HepG2 (cell line): ENCODE data around the gene EPB41L2. TPM values are rescaled to one million over a fixed set of nuclear protein-coding genes. Genes with fewer than 3 reads are reported as not detected.
A peak's percentile ranks its signal among the peaks of the same experiment; 100 is the strongest.

Experiments
- CENPT ChIP-seq: sonication (generic); formaldehyde crosslinking; IDR thresholded peaks from 2 replicates; pipeline ENCODE4 v1.8.0; 2022; ENCODE audit warnings: low read depth, mild to moderate bottlenecking, moderate library complexity, missing genetic modification reagents
- HINFP ChIP-seq: sonication (generic); formaldehyde crosslinking; IDR thresholded peaks from 2 replicates; pipeline ENCODE4 v1.4.0; 2020; ENCODE audit warnings: low read depth, mild to moderate bottlenecking, missing genetic modification reagents
- HMG20A ChIP-seq: IDR thresholded peaks from 2 replicates; pipeline ENCODE4 v1.6.1; 2016; ENCODE audit warnings: borderline replicate concordance
- MTA1 ChIP-seq: sonication (generic); formaldehyde crosslinking; IDR thresholded peaks from 2 replicates; pipeline ENCODE4 v1.4.0; 2020; ENCODE audit warnings: missing genetic modification reagents, mild to moderate bottlenecking, borderline replicate concordance
- NR2C2 ChIP-seq: sonication (generic); formaldehyde crosslinking; IDR thresholded peaks from 2 replicates; pipeline ENCODE4 v1.4.0; 2020; ENCODE audit warnings: missing genetic modification reagents, mild to moderate bottlenecking, moderate library complexity, borderline replicate concordance
- PCBP2 ChIP-seq: fragments of 200-400 bp; formaldehyde crosslinking; optimal IDR thresholded peaks from 2 replicates; pipeline ENCODE3; 2018; ENCODE audit warnings: low read length, low read depth; ENCODE audit not compliant: poor library complexity, severe bottlenecking
- RAD21 ChIP-seq: fragments of 450-650 bp; formaldehyde crosslinking; IDR thresholded peaks from 2 replicates; pipeline ENCODE4 v1.5.0; 2020; ENCODE audit warnings: mild to moderate bottlenecking
- RERE ChIP-seq: IDR thresholded peaks from 2 replicates; pipeline ENCODE4 v1.6.1; 2016; ENCODE audit warnings: low read depth, missing genetic modification reagents, missing compliant biosample characterization
- SIX4 ChIP-seq: sonication (generic); formaldehyde crosslinking; IDR thresholded peaks from 2 replicates; pipeline ENCODE4 v1.4.0; 2020; ENCODE audit warnings: missing genetic modification reagents
- SMAD1 ChIP-seq: sonication (generic); formaldehyde crosslinking; IDR thresholded peaks from 2 replicates; pipeline ENCODE4 v1.4.0; 2020; ENCODE audit warnings: missing genetic modification reagents, low read depth, mild to moderate bottlenecking, borderline replicate concordance
- SP5 ChIP-seq: IDR thresholded peaks from 2 replicates; pipeline ENCODE4 v1.6.1; 2016; ENCODE audit warnings: low read depth, borderline replicate concordance
- TEAD2 ChIP-seq: sonication (generic); formaldehyde crosslinking; IDR thresholded peaks from 2 replicates; pipeline ENCODE4 v1.9.0; 2021; ENCODE audit warnings: missing genetic modification reagents
- ZNF124 ChIP-seq: sonication (generic); formaldehyde crosslinking; IDR thresholded peaks from 2 replicates; pipeline ENCODE4 v1.4.0; 2020; ENCODE audit warnings: missing genetic modification reagents
- ZNF580 ChIP-seq: IDR thresholded peaks from 2 replicates; pipeline ENCODE4 v1.6.1; 2016; ENCODE audit warnings: low read depth, borderline replicate concordance
- ZNF761 ChIP-seq: sonication (generic); formaldehyde crosslinking; conservative IDR thresholded peaks from 2 replicates; pipeline ENCODE4 v1.4.0; 2020; ENCODE audit warnings: mild to moderate bottlenecking, missing genetic modification reagents
- ZNF770 ChIP-seq: sonication (generic); formaldehyde crosslinking; IDR thresholded peaks from 2 replicates; pipeline ENCODE4 v1.5.0; 2020; ENCODE audit warnings: mild to moderate bottlenecking, missing genetic modification reagents
- ZNF772 ChIP-seq: sonication (generic); formaldehyde crosslinking; IDR thresholded peaks from 2 replicates; pipeline ENCODE4 v1.5.0; 2020; ENCODE audit warnings: mild to moderate bottlenecking, missing genetic modification reagents
- ZUFSP ChIP-seq: sonication (generic); formaldehyde crosslinking; IDR thresholded peaks from 2 replicates; pipeline ENCODE4 v1.9.0; 2021; ENCODE audit warnings: missing genetic modification reagents, mild to moderate bottlenecking, borderline replicate concordance
- polyA plus RNA-seq, 8 experiments: library from polyadenylated mRNA; depleted of rRNA in 3 of 8; stranded (reverse) in 7 of 8; unstranded in 1 of 8; fragments of >200 nt; fragmentation: Illumina TruSeq in 4 of 8; extraction: Trizol in 4 of 8; gene quantifications; 2 replicates each; pipeline versions ENCODE4 v1.2.1 to v1.2.3, GENCODE V29; 2011 to 2016; ENCODE audit warnings: low read depth in 4 of 8, missing spikeins in 1 of 8, mixed read lengths in 1 of 8; ENCODE audit not compliant: insufficient read depth in 1 of 8
- total RNA-seq, 5 experiments: library from RNA; depleted of rRNA; stranded (reverse); fragments of >200 nt; fragmentation: Illumina TruSeq; extraction: Trizol; gene quantifications; 2 replicates each; pipeline ENCODE4 v1.2.3, GENCODE V29; 2016; ENCODE audit warnings: low read depth in 1 of 5

The EPB41L2 gene
- total and polyA plus RNA-seq, 2 of the 13 experiments (the other 11 are each of a cell fraction or from before 2014, with no cell fraction given), result 41.7 to 56.4 TPM

GRCh38 chr6:130969791-130970491 lies 93.1 kb downstream of the EPB41L2 start (continued):
- TF ChIP-seq ZNF770, result no peak
- no peak for TF ChIP-seq CENPT (CRISPR knock-in tag)
- TF ChIP-seq NR2C2, result peak; percentile 40; the same call in 1 of the 2 replicates
- TF ChIP-seq MTA1 (CRISPR knock-in tag), result no peak
- TF ChIP-seq PCBP2, result no peak
- peak; percentile 30; the same call in 1 of the 2 replicates for TF ChIP-seq HMG20A (CRISPR knock-in tag)
- peak; percentile 30; the same call in 1 of the 2 replicates for TF ChIP-seq SP5 (CRISPR knock-in tag)
- TF ChIP-seq RAD21, result no peak
- TF ChIP-seq ZNF580 (CRISPR knock-in tag), result peak; percentile 35; the same call in 1 of the 2 replicates
- no peak for TF ChIP-seq ZNF761
- TF ChIP-seq TEAD2 (CRISPR knock-in tag), result no peak
- no peak for TF ChIP-seq ZNF124 (CRISPR knock-in tag)
- TF ChIP-seq ZNF772, result no peak
- TF ChIP-seq HINFP (CRISPR knock-in tag), result no peak
- TF ChIP-seq ZUFSP (CRISPR knock-in tag), result no peak
- no peak; the same call in 1 of the 2 replicates for TF ChIP-seq RERE
- no peak for TF ChIP-seq SMAD1
- TF ChIP-seq SIX4 (CRISPR knock-in tag), result peak; percentile 65; the same call in 1 of the 2 replicates
